HEK293 (cell line): Measurements from ENCODE around the gene NMNAT2.

ENCODE experiments used
- CTCF ChIA-PET: fragments of 350-600 bp; formaldehyde crosslinking; extraction: SDS; loops from one replicate; lab custom pipeline; 2021; ENCODE audit warnings: antibody characterized with exemption; lab: Yijun Ruan, JAX
- POLR2A ChIA-PET: fragments of 300-600 bp; formaldehyde crosslinking; extraction: SDS; loops from one replicate; lab custom pipeline; 2020; ENCODE audit warnings: antibody characterized with exemption, inconsistent platforms; lab: Yijun Ruan, JAX
- H3K27ac ChIP-seq: fragments of 200-500 bp; sonication (Bioruptor generic); 2 replicates; pipeline ENCODE4 v1.5.1; 2014; ENCODE audit warnings: low read depth, low read length, control low read depth, inconsistent platforms; ENCODE audit errors: extremely low read depth
- H3K36me3 ChIP-seq, 2 experiments: fragments of 200-500 bp in 1 of 2; sonication (Bioruptor generic) in 1 of 2; 1 replicate in 1 of 2; 2 replicates in 1 of 2; pipeline ENCODE4 v1.5.1; 2014 to 2017; ENCODE audit warnings: inconsistent platforms in 2 of 2, low read length in 2 of 2; ENCODE audit not compliant: control insufficient read depth in 2 of 2, insufficient read depth in 1 of 2
- H3K4me1 ChIP-seq: fragments of 200-500 bp; sonication (Bioruptor generic); 2 replicates; pipeline ENCODE4 v1.5.1; 2014; ENCODE audit warnings: mild to moderate bottlenecking, low read length, inconsistent platforms; ENCODE audit not compliant: control insufficient read depth, insufficient read depth
- H3K4me3 ChIP-seq: 2 replicates; pipeline ENCODE4 v1.5.1; 2011; ENCODE audit warnings: low read depth, mild to moderate bottlenecking, control low read depth, low read length, moderate library complexity
- H3K9me3 ChIP-seq: fragments of 200-500 bp; sonication (Bioruptor generic); 2 replicates; pipeline ENCODE4 v1.5.1; 2014; ENCODE audit warnings: low read depth, low read length, inconsistent platforms; ENCODE audit not compliant: control insufficient read depth, insufficient read depth
- AEBP2 ChIP-seq: fragments of 450-650 bp; formaldehyde crosslinking; IDR thresholded peaks from 2 replicates; pipeline ENCODE4 v1.5.1; 2016; ENCODE audit warnings: missing biosample characterization, missing genetic modification characterization, borderline replicate concordance
- BCL11A ChIP-seq: fragments of 450-650 bp; formaldehyde crosslinking; IDR thresholded peaks from 2 replicates; pipeline ENCODE4 v1.5.1; 2016; ENCODE audit warnings: low read depth, missing biosample characterization, missing genetic modification characterization
- BCL6B ChIP-seq: fragments of 450-650 bp; formaldehyde crosslinking; IDR thresholded peaks from 2 replicates; pipeline ENCODE4 v1.5.1; 2017; ENCODE audit warnings: missing biosample characterization, missing genetic modification characterization
- CTCF ChIP-seq: fragments of 450-650 bp; formaldehyde crosslinking; IDR thresholded peaks from 2 replicates; pipeline ENCODE4 v1.5.1; 2016; ENCODE audit warnings: missing biosample characterization, missing genetic modification characterization
- EGR2 ChIP-seq: fragments of 450-650 bp; formaldehyde crosslinking; IDR thresholded peaks from 2 replicates; pipeline ENCODE4 v1.5.1; 2016; ENCODE audit warnings: low read depth, missing biosample characterization, missing genetic modification characterization
- FEZF1 ChIP-seq: fragments of 450-650 bp; formaldehyde crosslinking; IDR thresholded peaks from 2 replicates; pipeline ENCODE4 v1.5.1; 2016; ENCODE audit warnings: missing biosample characterization, missing genetic modification characterization
- HIC1 ChIP-seq: fragments of 450-650 bp; formaldehyde crosslinking; IDR thresholded peaks from 2 replicates; pipeline ENCODE4 v1.5.1; 2016; ENCODE audit warnings: missing biosample characterization, missing genetic modification characterization
- KLF8 ChIP-seq: fragments of 450-650 bp; formaldehyde crosslinking; IDR thresholded peaks from 2 replicates; pipeline ENCODE4 v1.5.1; 2016; ENCODE audit warnings: missing biosample characterization, missing genetic modification characterization
- OSR2 ChIP-seq: fragments of 450-650 bp; formaldehyde crosslinking; IDR thresholded peaks from 2 replicates; pipeline ENCODE4 v1.5.1; 2016; ENCODE audit warnings: missing biosample characterization, missing genetic modification characterization
- PRDM1 ChIP-seq: fragments of 450-650 bp; formaldehyde crosslinking; IDR thresholded peaks from 2 replicates; pipeline ENCODE4; 2016; ENCODE audit warnings: missing biosample characterization, missing genetic modification characterization
- ZBTB17 ChIP-seq: fragments of 450-650 bp; formaldehyde crosslinking; IDR thresholded peaks from 2 replicates; pipeline ENCODE4 v1.5.1; 2016; ENCODE audit warnings: missing biosample characterization, missing genetic modification characterization
- ZBTB44 ChIP-seq: fragments of 450-650 bp; IDR thresholded peaks from 2 replicates; pipeline ENCODE4 v1.5.1; 2018; ENCODE audit warnings: missing biosample characterization, mild to moderate bottlenecking, missing genetic modification characterization
- ZFP3 ChIP-seq: fragments of 450-650 bp; formaldehyde crosslinking; IDR thresholded peaks from 2 replicates; pipeline ENCODE4 v1.5.1; 2016; ENCODE audit warnings: low read depth, missing biosample characterization, missing genetic modification characterization
- ZNF112 ChIP-seq: fragments of 450-650 bp; formaldehyde crosslinking; IDR thresholded peaks from 2 replicates; pipeline ENCODE4 v1.5.0; 2017; ENCODE audit warnings: missing biosample characterization, missing genetic modification characterization
- ZNF133 ChIP-seq: fragments of 450-650 bp; formaldehyde crosslinking; IDR thresholded peaks from 2 replicates; pipeline ENCODE4 v1.5.1; 2016; ENCODE audit warnings: missing biosample characterization, missing genetic modification characterization
- ZNF175 ChIP-seq: fragments of 450-650 bp; formaldehyde crosslinking; IDR thresholded peaks from 2 replicates; pipeline ENCODE4 v1.5.1; 2016; ENCODE audit warnings: missing biosample characterization, missing genetic modification characterization
- ZNF211 ChIP-seq: fragments of 450-650 bp; formaldehyde crosslinking; IDR thresholded peaks from 2 replicates; pipeline ENCODE4 v1.5.1; 2016; ENCODE audit warnings: low read depth, missing biosample characterization, missing genetic modification characterization
- ZNF223 ChIP-seq: fragments of 450-650 bp; formaldehyde crosslinking; IDR thresholded peaks from 2 replicates; pipeline ENCODE4 v1.5.1; 2016; ENCODE audit warnings: missing biosample characterization, missing genetic modification characterization
- ZNF311 ChIP-seq: fragments of 450-650 bp; formaldehyde crosslinking; IDR thresholded peaks from 2 replicates; pipeline ENCODE4 v1.5.1; 2017; ENCODE audit warnings: missing biosample characterization, missing genetic modification characterization, borderline replicate concordance
- ZNF366 ChIP-seq: fragments of 450-650 bp; formaldehyde crosslinking; conservative IDR thresholded peaks from 2 replicates; pipeline ENCODE4 v1.5.1; 2016; ENCODE audit warnings: missing biosample characterization, missing genetic modification characterization
- ZNF423 ChIP-seq: fragments of 450-650 bp; formaldehyde crosslinking; IDR thresholded peaks from 2 replicates; pipeline ENCODE4 v1.5.1; 2016; ENCODE audit warnings: missing biosample characterization, missing genetic modification characterization
- ZNF530 ChIP-seq: fragments of 450-650 bp; formaldehyde crosslinking; IDR thresholded peaks from 2 replicates; pipeline ENCODE4 v1.5.1; 2016; ENCODE audit warnings: low read depth, missing biosample characterization, missing genetic modification characterization
- ZNF555 ChIP-seq: fragments of 450-650 bp; formaldehyde crosslinking; conservative IDR thresholded peaks from 2 replicates; pipeline ENCODE4 v1.5.1; 2017; ENCODE audit warnings: missing biosample characterization, mild to moderate bottlenecking, missing genetic modification characterization, inconsistent platforms
- ZNF623 ChIP-seq: fragments of 450-650 bp; formaldehyde crosslinking; IDR thresholded peaks from 2 replicates; pipeline ENCODE4 v1.5.1; 2016; ENCODE audit warnings: missing biosample characterization, missing genetic modification characterization
- ZNF629 ChIP-seq: fragments of 450-650 bp; formaldehyde crosslinking; IDR thresholded peaks from 2 replicates; pipeline ENCODE4 v1.5.1; 2017; ENCODE audit warnings: missing biosample characterization, missing genetic modification characterization
- ZNF660 ChIP-seq: fragments of 450-650 bp; IDR thresholded peaks from 2 replicates; pipeline ENCODE4 v1.5.1; 2018; ENCODE audit warnings: missing biosample characterization, mild to moderate bottlenecking, missing genetic modification characterization
- ZNF777 ChIP-seq: fragments of 450-650 bp; formaldehyde crosslinking; IDR thresholded peaks from 2 replicates; pipeline ENCODE4 v1.5.1; 2017; ENCODE audit warnings: missing biosample characterization, missing genetic modification characterization, borderline replicate concordance
- ZNF785 ChIP-seq: fragments of 450-650 bp; formaldehyde crosslinking; IDR thresholded peaks from 2 replicates; pipeline ENCODE4 v1.5.1; 2016; ENCODE audit warnings: missing biosample characterization, missing genetic modification characterization

NMNAT2 gene

GRCh38 chr1:183199304-183199703 lies 218.9 kb downstream of the NMNAT2 start:
- POLR2A ChIA-PET, result no interaction called here
- TF ChIP-seq ZBTB44 (tag by site-specific recombination) (no peak), ZNF423 (tag by site-specific recombination) (no peak), ZFP3 (no peak), ZNF211 (tag by site-specific recombination) (no peak), AEBP2 (no peak), ZNF223 (tag by site-specific recombination) (no peak), ZNF366 (tag by site-specific recombination) (peak; percentile 97), ZNF555 (tag by site-specific recombination) (no peak), ZNF175 (tag by site-specific recombination) (no peak)
- H3K4me1 ChIP-seq, result no peaks in the 10 kb centered on the region
- H3K4me3 ChIP-seq, result no peak overlapping the region
- no peak overlapping the region for H3K27ac ChIP-seq
- CTCF ChIA-PET, result interaction anchor here (0.8 kb wide), 1 partner anchor 10 kb away, joined by 8 read pairs; no protein-coding TSS in a partner anchor
- no peaks in the 10 kb centered on the region for H3K9me3 ChIP-seq
- H3K36me3 ChIP-seq, result no peaks in the 10 kb centered on the region

- no peaks in the 10 kb centered on the region for H3K36me3 ChIP-seq
- H3K9me3 ChIP-seq, result no peaks in the 10 kb centered on the region
- CTCF ChIA-PET, result interaction anchor here (0.5 kb wide), 1 partner anchor 57 kb away, joined by 3 read pairs; no protein-coding TSS in a partner anchor
- H3K4me3 ChIP-seq, result no peak overlapping the region
- no peak overlapping the region for H3K27ac ChIP-seq
- no peaks in the 10 kb centered on the region for H3K4me1 ChIP-seq
- POLR2A ChIA-PET, result interaction anchor here (0.7 kb wide), 1 partner anchor 31 kb away, joined by 3 read pairs; no protein-coding TSS in a partner anchor
- TF ChIP-seq BCL6B (tag by site-specific recombination), result no peak
- TF ChIP-seq HIC1 (tag by site-specific recombination), result peak; percentile 58
- no peak for TF ChIP-seq ZNF112 (tag by site-specific recombination)
- TF ChIP-seq ZNF311 (tag by site-specific recombination), result no peak
- TF ChIP-seq ZNF629 (tag by site-specific recombination), result peak; percentile 73
- TF ChIP-seq ZNF660 (tag by site-specific recombination), result no peak
- TF ChIP-seq KLF8, result no peak
- no peak for TF ChIP-seq PRDM1 (tag by site-specific recombination)
- no peak for TF ChIP-seq FEZF1 (tag by site-specific recombination)
- no peak for TF ChIP-seq ZNF133
- no peak for TF ChIP-seq ZNF530 (tag by site-specific recombination)
- peak; percentile 74 for TF ChIP-seq OSR2 (tag by site-specific recombination)
- no peak; the same call in 1 of the 2 replicates for TF ChIP-seq ZBTB17 (tag by site-specific recombination)
- TF ChIP-seq ZNF623, result no peak
- peak; percentile 91 for TF ChIP-seq EGR2
- TF ChIP-seq ZNF777 (tag by site-specific recombination), result no peak
- no peak for TF ChIP-seq CTCF (tag by site-specific recombination)
- TF ChIP-seq ZNF785 (tag by site-specific recombination), result no peak
- no peak for TF ChIP-seq BCL11A (tag by site-specific recombination)
Measured at GRCh38 chr1:183198463-183198862, 219.7 kb downstream of the NMNAT2 start.
